LNCaP clone FGC (cell line): ENCODE results near the gene CCDC73.
"Not testable (repeated sequence)": the region's sequence is repeated elsewhere in the genome, so short reads cannot be mapped to it uniquely, and the experiment has no call there.

Experiments used
- DNase-seq: peaks from one replicate; pipeline ENCODE4 v3.0.0-alpha.2; 2011; ENCODE audit warnings: low read depth
- H3K4me3 ChIP-seq: 2 replicates; pipeline ENCODE4 v1.5.1; 2011; ENCODE audit warnings: mild to moderate bottlenecking, low read depth, low read length, control low read depth
- TF ChIP-seq, protein P1 (sequence below): IDR thresholded peaks from 2 replicates; pipeline ENCODE4 v1.5.1; 2012; ENCODE audit warnings: mild to moderate bottlenecking; ENCODE audit not compliant: control insufficient read depth, insufficient read depth; ENCODE audit errors: extremely low read depth

Gene CCDC73

DNA sequence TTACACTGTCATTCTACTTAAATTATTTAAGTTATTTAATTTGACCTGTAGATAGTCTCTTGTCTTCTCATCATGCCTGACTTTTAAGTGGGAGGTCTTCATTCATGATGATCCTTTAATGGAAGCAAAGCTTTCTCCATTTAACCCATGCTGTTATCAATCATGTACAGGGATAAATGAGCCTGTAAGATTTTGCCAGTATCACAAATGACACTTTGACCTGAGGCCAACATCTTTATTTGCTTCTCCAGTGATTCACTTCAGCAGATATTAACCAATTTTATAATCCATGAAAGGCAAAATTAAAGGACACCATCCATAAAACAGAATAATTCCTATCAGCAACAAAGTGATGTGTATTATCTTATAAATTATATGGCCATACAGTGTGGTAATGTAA lies 7.7 kb downstream of the CCDC73 start:
- H3K4me3 ChIP-seq = no peak overlapping the region
- no peak for DNase-seq
- TF ChIP-seq, protein P1, sequence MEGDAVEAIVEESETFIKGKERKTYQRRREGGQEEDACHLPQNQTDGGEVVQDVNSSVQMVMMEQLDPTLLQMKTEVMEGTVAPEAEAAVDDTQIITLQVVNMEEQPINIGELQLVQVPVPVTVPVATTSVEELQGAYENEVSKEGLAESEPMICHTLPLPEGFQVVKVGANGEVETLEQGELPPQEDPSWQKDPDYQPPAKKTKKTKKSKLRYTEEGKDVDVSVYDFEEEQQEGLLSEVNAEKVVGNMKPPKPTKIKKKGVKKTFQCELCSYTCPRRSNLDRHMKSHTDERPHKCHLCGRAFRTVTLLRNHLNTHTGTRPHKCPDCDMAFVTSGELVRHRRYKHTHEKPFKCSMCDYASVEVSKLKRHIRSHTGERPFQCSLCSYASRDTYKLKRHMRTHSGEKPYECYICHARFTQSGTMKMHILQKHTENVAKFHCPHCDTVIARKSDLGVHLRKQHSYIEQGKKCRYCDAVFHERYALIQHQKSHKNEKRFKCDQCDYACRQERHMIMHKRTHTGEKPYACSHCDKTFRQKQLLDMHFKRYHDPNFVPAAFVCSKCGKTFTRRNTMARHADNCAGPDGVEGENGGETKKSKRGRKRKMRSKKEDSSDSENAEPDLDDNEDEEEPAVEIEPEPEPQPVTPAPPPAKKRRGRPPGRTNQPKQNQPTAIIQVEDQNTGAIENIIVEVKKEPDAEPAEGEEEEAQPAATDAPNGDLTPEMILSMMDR = no peak

- TF ChIP-seq, protein P1 = no peak
These were observed 9.2 kb downstream of the CCDC73 start for GRCh38 chr11:32785262-32785661.

GRCh38 chr11:32781721-32782120 lies 12.7 kb downstream of the CCDC73 start:
- no peak overlapping the region for H3K4me3 ChIP-seq
- TF ChIP-seq, protein P1 = no peak
- DNase-seq = no peak

More at GRCh38 chr11:32785262-32785661, 9.2 kb downstream of the CCDC73 start:
- no peak for DNase-seq
- H3K4me3 ChIP-seq = no peak overlapping the region

DNA sequence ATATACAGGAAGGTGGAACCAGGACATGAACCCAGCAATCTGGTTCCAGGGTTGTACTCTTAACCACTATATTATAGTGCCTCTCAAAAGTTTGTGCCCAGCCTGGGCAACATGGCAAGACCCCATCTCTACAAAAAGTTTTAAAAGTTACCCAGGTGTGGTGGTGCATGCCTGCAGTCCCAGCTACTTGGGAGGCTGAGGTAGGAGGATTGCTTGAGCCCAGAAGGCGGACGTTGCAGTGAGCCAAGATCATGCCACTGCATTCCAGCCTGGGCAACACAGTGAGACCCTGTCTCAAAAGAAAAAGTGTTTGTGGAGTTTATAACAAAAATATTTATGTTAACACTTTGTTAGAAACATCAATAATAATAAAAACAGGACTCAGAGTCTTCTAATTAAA lies 13.6 kb downstream of the CCDC73 start:
- not testable (repeated sequence) for H3K4me3 ChIP-seq, DNase-seq

DNA sequence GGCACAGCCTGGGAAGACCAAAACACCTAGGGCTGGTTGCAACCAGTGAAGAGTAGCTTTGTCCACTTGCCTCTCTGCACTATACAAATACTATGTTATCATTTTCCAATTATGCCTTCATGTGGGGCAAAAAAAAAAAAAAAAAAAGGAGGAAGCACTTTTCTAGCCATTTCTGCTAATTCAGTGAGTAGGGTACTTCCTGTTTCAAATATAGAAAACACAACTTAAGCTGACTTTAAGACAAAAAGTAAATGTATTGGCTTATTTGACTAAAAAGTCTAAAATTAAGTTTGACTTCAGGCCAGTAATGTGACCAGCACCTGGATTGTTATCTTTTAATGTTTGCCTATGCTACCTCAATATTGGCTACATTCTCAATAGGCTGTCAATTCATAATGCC lies 15.3 kb downstream of the CCDC73 start:
- no peak for DNase-seq
- no peak overlapping the region for H3K4me3 ChIP-seq
- TF ChIP-seq, protein P1 = no peak

DNA sequence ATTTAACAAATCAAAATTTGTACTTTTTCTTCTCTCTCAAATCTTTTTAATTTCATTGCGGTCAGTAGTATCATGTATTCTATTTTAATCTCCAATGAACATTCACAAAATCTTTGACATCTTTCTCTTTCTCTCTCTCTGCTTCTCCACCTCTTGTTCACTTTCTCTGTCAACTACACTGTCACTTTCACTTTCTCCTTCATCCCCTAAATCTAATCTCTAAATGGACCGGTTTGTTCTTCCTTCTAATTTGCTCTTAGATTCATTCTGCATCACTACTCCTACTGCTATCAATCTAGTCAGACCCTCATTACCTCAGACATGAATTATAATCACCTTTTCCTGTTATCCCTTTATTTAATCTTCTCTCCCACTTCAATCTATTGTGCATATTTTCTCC lies 18.6 kb downstream of the CCDC73 start:
- H3K4me3 ChIP-seq = no peak overlapping the region
- DNase-seq = no peak
- TF ChIP-seq, protein P1 = no peak

- TF ChIP-seq, protein P1 = no peak
- no peak for DNase-seq
- H3K4me3 ChIP-seq = no peak overlapping the region
These were observed 20.4 kb downstream of the CCDC73 start for GRCh38 chr11:32774081-32774480.
